ENCODE measurements around the gene COX6B2. TPM values are rescaled to one million over a fixed set of nuclear protein-coding genes. Genes with fewer than 3 reads are reported as not detected.

The COX6B2 gene
- total and polyA plus RNA-seq, 2 of the 13 experiments (the other 11 are each of a cell fraction or from before 2014, with no cell fraction given) = 0.21 TPM; not detected in 1

DNA sequence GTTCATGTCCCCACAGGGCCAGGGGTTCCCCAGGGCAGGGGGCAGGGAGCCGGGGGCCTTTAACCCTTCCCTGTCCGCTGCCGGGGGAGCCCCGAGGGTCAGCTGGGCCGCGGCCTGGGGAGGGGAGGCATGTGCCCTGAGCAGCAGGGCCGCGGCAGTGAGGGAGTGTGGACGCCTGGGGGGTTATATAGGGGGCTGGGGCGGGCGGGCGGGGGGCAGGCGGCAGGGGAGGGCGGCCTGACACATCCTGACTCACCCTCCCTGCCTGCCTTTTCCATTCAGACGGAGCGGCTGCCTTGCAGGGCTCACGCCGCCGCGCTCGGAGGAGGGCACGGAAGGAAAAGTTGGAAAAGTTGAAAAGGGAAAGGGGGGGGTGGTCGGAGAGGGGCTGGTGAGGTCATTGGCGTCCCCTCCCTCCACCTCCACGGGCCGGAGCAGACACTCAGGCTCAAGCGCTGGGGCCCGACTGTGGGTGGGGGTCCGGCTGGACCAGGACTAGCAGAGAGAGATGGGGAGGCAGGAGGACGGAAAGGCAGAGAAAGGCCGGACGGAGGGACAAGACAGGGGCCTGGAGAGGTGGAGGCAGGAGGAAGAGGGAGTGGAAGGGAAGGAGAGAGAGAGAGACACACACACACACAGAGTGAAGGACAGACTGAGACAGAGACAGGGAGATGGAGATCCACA, 15.9 kb upstream of the COX6B2 start, which contains the start of gene IL11 (continued):
- TF ChIP-seq ZNF652 (CRISPR knock-in tag; IDR thresholded peaks at IDR 0.05; ENCODE audit: borderline replicate concordance, low read depth) = peak; percentile 83
- peak; percentile 34; the same call in 1 of the 2 replicates for TF ChIP-seq SIN3A (IDR thresholded peaks at IDR 0.05; ENCODE audit: borderline replicate concordance, low read depth, low read length)
- TF ChIP-seq, protein P1, sequence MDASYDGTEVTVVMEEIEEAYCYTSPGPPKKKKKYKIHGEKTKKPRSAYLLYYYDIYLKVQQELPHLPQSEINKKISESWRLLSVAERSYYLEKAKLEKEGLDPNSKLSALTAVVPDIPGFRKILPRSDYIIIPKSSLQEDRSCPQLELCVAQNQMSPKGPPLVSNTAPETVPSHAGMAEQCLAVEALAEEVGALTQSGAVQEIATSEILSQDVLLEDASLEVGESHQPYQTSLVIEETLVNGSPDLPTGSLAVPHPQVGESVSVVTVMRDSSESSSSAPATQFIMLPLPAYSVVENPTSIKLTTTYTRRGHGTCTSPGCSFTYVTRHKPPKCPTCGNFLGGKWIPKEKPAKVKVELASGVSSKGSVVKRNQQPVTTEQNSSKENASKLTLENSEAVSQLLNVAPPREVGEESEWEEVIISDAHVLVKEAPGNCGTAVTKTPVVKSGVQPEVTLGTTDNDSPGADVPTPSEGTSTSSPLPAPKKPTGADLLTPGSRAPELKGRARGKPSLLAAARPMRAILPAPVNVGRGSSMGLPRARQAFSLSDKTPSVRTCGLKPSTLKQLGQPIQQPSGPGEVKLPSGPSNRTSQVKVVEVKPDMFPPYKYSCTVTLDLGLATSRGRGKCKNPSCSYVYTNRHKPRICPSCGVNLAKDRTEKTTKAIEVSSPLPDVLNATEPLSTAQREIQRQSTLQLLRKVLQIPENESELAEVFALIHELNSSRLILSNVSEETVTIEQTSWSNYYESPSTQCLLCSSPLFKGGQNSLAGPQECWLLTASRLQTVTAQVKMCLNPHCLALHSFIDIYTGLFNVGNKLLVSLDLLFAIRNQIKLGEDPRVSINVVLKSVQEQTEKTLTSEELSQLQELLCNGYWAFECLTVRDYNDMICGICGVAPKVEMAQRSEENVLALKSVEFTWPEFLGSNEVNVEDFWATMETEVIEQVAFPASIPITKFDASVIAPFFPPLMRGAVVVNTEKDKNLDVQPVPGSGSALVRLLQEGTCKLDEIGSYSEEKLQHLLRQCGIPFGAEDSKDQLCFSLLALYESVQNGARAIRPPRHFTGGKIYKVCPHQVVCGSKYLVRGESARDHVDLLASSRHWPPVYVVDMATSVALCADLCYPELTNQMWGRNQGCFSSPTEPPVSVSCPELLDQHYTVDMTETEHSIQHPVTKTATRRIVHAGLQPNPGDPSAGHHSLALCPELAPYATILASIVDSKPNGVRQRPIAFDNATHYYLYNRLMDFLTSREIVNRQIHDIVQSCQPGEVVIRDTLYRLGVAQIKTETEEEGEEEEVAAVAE (CRISPR knock-in tag; IDR thresholded peaks at IDR 0.05; ENCODE audit: borderline replicate concordance) = no peak
- 0 out of 2 replicates have a peak, but pooled peaks have one; percentile 20 for TF ChIP-seq EZH2 (conservative IDR thresholded peaks at IDR 0.05; ENCODE audit: low read depth, low read length)

DNA sequence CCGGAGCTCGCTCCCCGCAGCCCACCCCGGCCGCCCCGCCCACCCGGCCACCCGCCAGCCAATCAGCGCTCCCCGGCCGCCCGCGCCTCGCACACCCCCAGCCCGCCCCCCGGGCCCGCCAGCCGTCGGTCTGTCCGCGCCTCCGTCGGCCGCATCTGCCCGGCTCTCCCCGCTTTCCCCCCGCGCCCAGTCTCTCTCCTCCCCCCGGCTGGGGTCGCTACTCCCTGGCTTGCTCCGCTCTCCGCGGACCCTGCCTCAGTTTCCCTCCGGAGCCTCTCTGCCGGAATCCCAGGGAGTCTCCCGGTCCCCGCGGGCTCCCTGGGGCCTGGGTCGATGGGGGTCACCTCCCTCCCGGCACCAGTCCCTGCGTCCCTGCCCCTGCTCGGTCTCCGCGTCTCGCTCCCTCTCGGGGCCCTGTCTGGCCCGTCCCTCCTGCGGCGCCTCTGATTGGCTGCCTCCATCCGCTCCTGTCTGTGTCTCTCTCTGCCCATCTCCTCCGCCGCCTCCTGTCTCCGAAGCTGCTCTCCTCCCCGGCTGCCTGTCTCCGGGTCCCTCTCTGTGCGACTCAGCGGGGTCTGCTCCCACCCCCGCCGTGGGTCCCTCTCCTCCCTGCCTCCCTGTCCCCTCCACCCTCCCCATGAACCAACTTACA, 15.3 kb upstream of the COX6B2 start:
- Histone ChIP-seq H3K27me3 (ENCODE audit: control insufficient read depth in 1 of 2, insufficient read depth in 2 of 2, low read length in 2 of 2) (peaks cover 7 to 35% of the 10 kb centered on the region in 2 experiments; a peak in 4 of 5 replicates), H4K20me1 (ENCODE audit: insufficient read depth, low read length) (no peaks in the 10 kb centered on the region), H3K4me3 (replicated peaks in 1 of 3; ENCODE audit: insufficient read depth in 1 of 3, low read depth in 2 of 3, low read length in 3 of 3) (peak overlapping the region in 2 of 3 experiments; percentile 54 to 66; a peak in 3 of 6 replicates), H3K36me3 (replicated peaks in 1 of 2; ENCODE audit: control insufficient read depth in 1 of 2, insufficient read depth in 2 of 2, low read length in 2 of 2) (no peaks in the 10 kb centered on the region), H2AFZ (ENCODE audit: low read length) (no peak overlapping the region), H3K4me1 (ENCODE audit: insufficient read depth, low read length) (peaks cover 47% of the 10 kb centered on the region), H3K4me2 (ENCODE audit: low read depth, low read length) (peak overlapping the region; percentile 67), H3K9me3 (ENCODE audit: low read length) (no peaks in the 10 kb centered on the region), H3K79me2 (ENCODE audit: insufficient read depth, low read length) (no peaks in the 10 kb centered on the region), H3K27ac (ENCODE audit: extremely low read length, insufficient read depth, low read length) (no peak overlapping the region), H3K9ac (ENCODE audit: insufficient read depth, low read depth, low read length) (no peak overlapping the region)
- in situ Hi-C loops (cut with HindIII; ENCODE audit: extremely low pct_ligation_motif_present, low pct_unique_long_range_greater_than_20kb) (no loop called here), intact Hi-C loops (cut with micrococcal nuclease; ENCODE audit: unreplicated experiment) (no loop called here)
- POLR2A ChIA-PET = interaction anchor here (0.9 to 2.2 kb wide), 3 partner anchors 31 to 111 kb away, joined by 3 to 9 read pairs (median 3); partner anchors contain the start of genes PPP6R1 and UBE2S
- CTCF ChIA-PET (ENCODE audit: low intra/inter-chr PET ratio, low total read pairs) = no interaction called here
- no peak for FAIRE-seq
- 1% methylated on average over 34 of the region's 59 CpGs for WGBS (ENCODE audit: low lambda C conversion rate)
- ATAC-seq = peak; percentile 23
- DNase-seq (ENCODE audit: low spot score) = no peak
- no TSS peak for BruUV-seq (replicated peaks)
- TF ChIP-seq IRX3 (CRISPR knock-in tag; IDR thresholded peaks at IDR 0.05; ENCODE audit: borderline replicate concordance, low read depth) = no peak
- TF ChIP-seq NFYB (CRISPR knock-in tag; IDR thresholded peaks at IDR 0.05) = 0 out of 2 replicates have a peak, but pooled peaks have one; percentile 19
- TF ChIP-seq, protein P2, sequence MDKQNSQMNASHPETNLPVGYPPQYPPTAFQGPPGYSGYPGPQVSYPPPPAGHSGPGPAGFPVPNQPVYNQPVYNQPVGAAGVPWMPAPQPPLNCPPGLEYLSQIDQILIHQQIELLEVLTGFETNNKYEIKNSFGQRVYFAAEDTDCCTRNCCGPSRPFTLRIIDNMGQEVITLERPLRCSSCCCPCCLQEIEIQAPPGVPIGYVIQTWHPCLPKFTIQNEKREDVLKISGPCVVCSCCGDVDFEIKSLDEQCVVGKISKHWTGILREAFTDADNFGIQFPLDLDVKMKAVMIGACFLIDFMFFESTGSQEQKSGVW (CRISPR knock-in tag; IDR thresholded peaks at IDR 0.05; ENCODE audit: borderline replicate concordance) = no peak
- no peak for TF ChIP-seq MTF1 (CRISPR knock-in tag; IDR thresholded peaks at IDR 0.05)
- TF ChIP-seq SAFB2 (CRISPR knock-in tag; IDR thresholded peaks at IDR 0.05; ENCODE audit: borderline replicate concordance, low read depth) = no peak
- peak; percentile 20; the same call in 1 of the 2 replicates for TF ChIP-seq MTF2 (CRISPR knock-in tag; IDR thresholded peaks at IDR 0.05; ENCODE audit: borderline replicate concordance)
- peak; percentile 66 for TF ChIP-seq EZH2 (conservative IDR thresholded peaks at IDR 0.05; ENCODE audit: low read depth, low read length)
- peak; percentile 31; the same call in 1 of the 2 replicates for TF ChIP-seq NFYC (CRISPR knock-in tag; IDR thresholded peaks at IDR 0.05)

All from HepG2 (cell line).